DOHH2 (cell line): ENCODE results near the gene ZNF641.

Experiments
- H3F3A ChIP-seq: fragments of 200-600 bp; sonication (generic), shearing (Covaris generic); 2 replicates; pipeline ENCODE4 v1.6.0; 2016; ENCODE audit warnings: antibody characterized with exemption, mild to moderate bottlenecking; ENCODE audit not compliant: control insufficient read depth, insufficient read depth
- H3K27ac ChIP-seq: fragments of 200-600 bp; sonication (generic); 2 replicates; pipeline ENCODE4 v1.5.1; 2014; ENCODE audit warnings: low read depth, mild to moderate bottlenecking, low read length, moderate library complexity
- H3K27me3 ChIP-seq: fragments of 200-600 bp; sonication (generic); 2 replicates; pipeline ENCODE4 v1.6.1; 2014; ENCODE audit warnings: mild to moderate bottlenecking, low read length, mixed read lengths; ENCODE audit not compliant: control insufficient read depth
- H3K36me3 ChIP-seq: fragments of 200-600 bp; sonication (generic); 2 replicates; pipeline ENCODE4 v1.6.1; 2014; ENCODE audit warnings: mild to moderate bottlenecking, low read length, moderate library complexity, mixed read lengths; ENCODE audit not compliant: control insufficient read depth
- H3K4me1 ChIP-seq: fragments of 200-600 bp; sonication (generic); 2 replicates; pipeline ENCODE4 v1.6.1; 2014; ENCODE audit warnings: mild to moderate bottlenecking, low read length, mixed read lengths; ENCODE audit not compliant: control insufficient read depth
- H3K4me2 ChIP-seq: fragments of 200-600 bp; sonication (generic); 2 replicates; pipeline ENCODE4 v1.6.0; 2014; ENCODE audit warnings: mild to moderate bottlenecking, low read length, moderate library complexity
- H3K4me3 ChIP-seq: fragments of 200-600 bp; sonication (generic); 2 replicates; pipeline ENCODE4 v1.5.1; 2014; ENCODE audit warnings: mild to moderate bottlenecking, low read length, mixed read lengths
- H3K79me2 ChIP-seq: fragments of 200-600 bp; sonication (generic); 2 replicates; pipeline ENCODE4 v1.6.1; 2014; ENCODE audit warnings: mild to moderate bottlenecking, low read length, mixed read lengths; ENCODE audit not compliant: control insufficient read depth
- H3K9me2 ChIP-seq: fragments of 200-600 bp; sonication (generic); replicated peaks from 2 replicates; pipeline ENCODE4 v1.6.1; 2014; ENCODE audit warnings: mild to moderate bottlenecking, low read length, mixed read lengths; ENCODE audit not compliant: control insufficient read depth
- H3K9me3 ChIP-seq: fragments of 200-600 bp; sonication (generic); 2 replicates; pipeline ENCODE4 v1.6.1; 2014; ENCODE audit warnings: antibody characterized with exemption, low read length, mixed read lengths; ENCODE audit not compliant: control insufficient read depth, insufficient read depth
- H4K20me1 ChIP-seq: fragments of 200-600 bp; sonication (generic); 2 replicates; pipeline ENCODE4 v1.6.0; 2014; ENCODE audit warnings: low read depth, mild to moderate bottlenecking, antibody characterized with exemption, low read length, moderate library complexity; ENCODE audit not compliant: control insufficient read depth, insufficient read depth
- EZH2phosphoT487 ChIP-seq: fragments of 200-600 bp; sonication (generic); IDR thresholded peaks from 2 replicates; pipeline ENCODE4 v1.6.1; 2017; ENCODE audit warnings: borderline replicate concordance, mild to moderate bottlenecking, antibody characterized with exemption, low read length, moderate library complexity, mixed read lengths
- TF ChIP-seq, protein P1 (sequence below): fragments of 200-600 bp; sonication (generic); IDR thresholded peaks from one replicate; pipeline ENCODE4 v1.5.1; 2014; ENCODE audit warnings: antibody characterized with exemption, mild to moderate bottlenecking, low read depth, low read length; ENCODE audit not compliant: poor library complexity, severe bottlenecking

ZNF641 gene

DNA sequence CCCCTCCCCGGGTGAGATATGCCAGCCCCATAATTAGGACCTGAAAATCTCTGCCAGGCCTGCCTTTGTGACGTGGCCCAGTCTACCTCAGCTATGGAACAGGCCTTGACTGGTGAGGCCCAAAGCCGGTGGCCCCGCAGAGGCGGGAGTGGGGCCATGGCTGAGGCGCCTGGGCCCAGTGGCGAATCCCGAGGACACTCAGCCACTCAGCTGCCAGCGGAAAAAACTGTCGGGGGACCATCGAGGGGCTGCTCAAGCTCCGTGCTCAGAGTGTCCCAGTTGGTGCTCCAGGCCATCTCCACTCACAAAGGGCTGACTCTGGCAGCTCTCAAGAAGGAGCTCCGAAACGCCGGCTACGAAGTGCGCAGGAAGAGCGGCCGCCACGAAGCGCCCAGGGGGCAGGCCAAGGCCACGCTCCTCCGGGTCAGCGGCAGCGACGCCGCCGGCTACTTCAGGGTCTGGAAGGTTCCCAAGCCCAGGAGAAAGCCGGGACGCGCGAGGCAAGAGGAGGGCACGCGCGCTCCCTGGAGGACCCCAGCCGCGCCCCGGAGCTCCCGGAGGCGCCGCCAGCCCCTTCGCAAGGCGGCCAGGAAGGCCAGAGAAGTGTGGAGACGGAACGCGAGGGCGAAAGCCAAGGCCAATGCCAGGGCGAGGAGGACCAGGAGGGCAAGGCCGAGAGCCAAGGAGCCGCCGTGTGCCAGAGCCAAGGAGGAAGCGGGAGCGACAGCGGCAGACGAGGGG is 21.4 kb downstream of the ZNF641 start:
- no peaks in the 10 kb centered on the region for H3K9me2 ChIP-seq
- no peak overlapping the region for H3K27ac ChIP-seq
- H3F3A ChIP-seq, result no peaks in the 10 kb centered on the region
- no peaks in the 10 kb centered on the region for H3K36me3 ChIP-seq
- no peaks in the 10 kb centered on the region for H3K27me3 ChIP-seq
- H3K9me3 ChIP-seq, result no peaks in the 10 kb centered on the region
- no peak overlapping the region for H3K4me3 ChIP-seq
- no peaks in the 10 kb centered on the region for H3K4me1 ChIP-seq
- H4K20me1 ChIP-seq, result no peaks in the 10 kb centered on the region
- no peak overlapping the region for H3K4me2 ChIP-seq
- TF ChIP-seq, protein P1, sequence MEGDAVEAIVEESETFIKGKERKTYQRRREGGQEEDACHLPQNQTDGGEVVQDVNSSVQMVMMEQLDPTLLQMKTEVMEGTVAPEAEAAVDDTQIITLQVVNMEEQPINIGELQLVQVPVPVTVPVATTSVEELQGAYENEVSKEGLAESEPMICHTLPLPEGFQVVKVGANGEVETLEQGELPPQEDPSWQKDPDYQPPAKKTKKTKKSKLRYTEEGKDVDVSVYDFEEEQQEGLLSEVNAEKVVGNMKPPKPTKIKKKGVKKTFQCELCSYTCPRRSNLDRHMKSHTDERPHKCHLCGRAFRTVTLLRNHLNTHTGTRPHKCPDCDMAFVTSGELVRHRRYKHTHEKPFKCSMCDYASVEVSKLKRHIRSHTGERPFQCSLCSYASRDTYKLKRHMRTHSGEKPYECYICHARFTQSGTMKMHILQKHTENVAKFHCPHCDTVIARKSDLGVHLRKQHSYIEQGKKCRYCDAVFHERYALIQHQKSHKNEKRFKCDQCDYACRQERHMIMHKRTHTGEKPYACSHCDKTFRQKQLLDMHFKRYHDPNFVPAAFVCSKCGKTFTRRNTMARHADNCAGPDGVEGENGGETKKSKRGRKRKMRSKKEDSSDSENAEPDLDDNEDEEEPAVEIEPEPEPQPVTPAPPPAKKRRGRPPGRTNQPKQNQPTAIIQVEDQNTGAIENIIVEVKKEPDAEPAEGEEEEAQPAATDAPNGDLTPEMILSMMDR, result no peak
- no peak for TF ChIP-seq EZH2phosphoT487
- H3K79me2 ChIP-seq, result no peaks in the 10 kb centered on the region

DNA sequence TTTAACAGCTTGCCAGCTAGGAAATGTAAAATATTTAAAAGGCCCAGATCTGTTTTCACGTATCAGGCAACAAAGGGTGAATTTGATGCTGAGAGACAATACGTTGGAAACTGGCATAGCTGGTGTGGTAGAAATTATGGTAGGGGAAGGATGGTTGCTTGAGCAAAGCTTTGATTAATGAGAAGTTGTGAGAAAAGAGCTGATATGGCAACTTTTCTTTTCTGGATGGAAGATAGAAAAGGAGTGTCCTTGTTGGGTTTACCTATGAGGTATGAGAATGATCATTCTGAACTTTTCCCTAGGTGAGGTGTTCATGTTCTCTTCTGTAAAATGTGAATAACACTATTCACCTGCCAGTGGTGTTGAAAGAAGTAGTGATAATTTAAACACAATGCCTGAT is 34.2 kb downstream of the ZNF641 start:
- Histone ChIP-seq H3K36me3 (no peaks in the 10 kb centered on the region), H3K9me2 (no peaks in the 10 kb centered on the region), H3F3A (no peaks in the 10 kb centered on the region), H3K27ac (no peak overlapping the region), H3K4me3 (no peak overlapping the region), H3K79me2 (no peaks in the 10 kb centered on the region), H3K4me1 (no peaks in the 10 kb centered on the region), H3K9me3 (no peaks in the 10 kb centered on the region), H4K20me1 (no peaks in the 10 kb centered on the region), H3K4me2 (no peak overlapping the region), H3K27me3 (no peaks in the 10 kb centered on the region)
- TF ChIP-seq, protein P1, result no peak
- no peak for TF ChIP-seq EZH2phosphoT487

DNA sequence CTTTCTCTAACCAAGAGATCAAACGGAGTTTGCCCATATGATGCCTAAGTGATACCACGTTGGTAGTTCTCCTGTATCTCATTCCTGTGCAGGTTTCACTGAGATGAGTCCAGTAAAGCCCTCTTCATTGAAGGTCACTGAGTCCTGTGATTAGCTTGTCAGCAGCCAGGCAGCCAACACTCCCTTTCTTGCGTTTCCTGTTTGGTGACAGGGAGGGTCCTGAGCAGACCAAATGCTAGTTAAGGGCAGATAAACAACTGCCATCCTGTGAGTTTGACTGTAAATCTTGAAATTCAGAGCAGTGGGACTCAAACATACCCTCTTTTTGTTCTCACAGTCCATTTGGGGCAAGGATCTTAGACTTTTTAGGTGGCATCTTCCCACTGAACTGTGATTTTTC is 39.4 kb downstream of the ZNF641 start:
- H4K20me1 ChIP-seq, result no peaks in the 10 kb centered on the region
- no peaks in the 10 kb centered on the region for H3F3A ChIP-seq
- no peak overlapping the region for H3K27ac ChIP-seq
- H3K9me2 ChIP-seq, result no peaks in the 10 kb centered on the region
- no peak for TF ChIP-seq EZH2phosphoT487
- TF ChIP-seq, protein P1, result no peak
- H3K4me3 ChIP-seq, result no peak overlapping the region
- 0 out of 2 replicates have a peak, but pooled peaks cover 2% of the 10 kb centered on the region for H3K27me3 ChIP-seq
- H3K9me3 ChIP-seq, result no peaks in the 10 kb centered on the region
- no peaks in the 10 kb centered on the region for H3K36me3 ChIP-seq
- no peak overlapping the region for H3K4me2 ChIP-seq
- H3K4me1 ChIP-seq, result no peaks in the 10 kb centered on the region
- no peaks in the 10 kb centered on the region for H3K79me2 ChIP-seq
